ENCODE results near the gene SERPINA4.
A peak's percentile ranks its signal among the peaks of the same experiment; 100 is the strongest.

Gene SERPINA4

DNA sequence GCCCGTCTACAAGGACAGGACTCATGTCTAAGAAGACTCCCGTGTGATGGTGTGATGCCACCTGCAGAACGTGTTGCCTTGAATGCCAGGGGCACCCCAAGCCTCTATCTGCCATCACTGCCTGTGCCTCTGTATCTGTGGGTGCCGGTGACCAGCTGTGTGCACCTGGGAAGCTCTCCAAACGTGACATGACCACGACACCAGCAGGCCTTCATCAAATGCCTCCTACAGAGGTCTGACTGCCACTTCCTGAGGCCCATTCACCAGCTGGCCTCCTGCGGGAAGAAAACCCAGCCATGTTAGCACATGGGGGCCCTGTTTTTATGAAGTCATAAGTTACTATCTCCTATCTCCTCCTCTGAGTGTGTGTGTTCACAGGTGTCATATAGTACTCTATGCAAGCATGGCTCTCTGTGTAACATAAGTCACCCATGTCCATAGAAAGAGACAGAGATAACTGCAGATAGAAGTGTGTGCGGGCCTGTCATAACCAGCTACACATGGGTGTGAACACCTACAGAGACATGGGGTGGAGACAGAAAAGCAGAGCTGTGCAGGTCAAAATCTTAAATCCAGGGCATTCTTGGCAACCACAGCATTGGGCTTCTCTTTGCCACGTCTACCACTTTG lies 18.3 kb upstream of the SERPINA4 start:
- DNase-seq: no peak

DNA sequence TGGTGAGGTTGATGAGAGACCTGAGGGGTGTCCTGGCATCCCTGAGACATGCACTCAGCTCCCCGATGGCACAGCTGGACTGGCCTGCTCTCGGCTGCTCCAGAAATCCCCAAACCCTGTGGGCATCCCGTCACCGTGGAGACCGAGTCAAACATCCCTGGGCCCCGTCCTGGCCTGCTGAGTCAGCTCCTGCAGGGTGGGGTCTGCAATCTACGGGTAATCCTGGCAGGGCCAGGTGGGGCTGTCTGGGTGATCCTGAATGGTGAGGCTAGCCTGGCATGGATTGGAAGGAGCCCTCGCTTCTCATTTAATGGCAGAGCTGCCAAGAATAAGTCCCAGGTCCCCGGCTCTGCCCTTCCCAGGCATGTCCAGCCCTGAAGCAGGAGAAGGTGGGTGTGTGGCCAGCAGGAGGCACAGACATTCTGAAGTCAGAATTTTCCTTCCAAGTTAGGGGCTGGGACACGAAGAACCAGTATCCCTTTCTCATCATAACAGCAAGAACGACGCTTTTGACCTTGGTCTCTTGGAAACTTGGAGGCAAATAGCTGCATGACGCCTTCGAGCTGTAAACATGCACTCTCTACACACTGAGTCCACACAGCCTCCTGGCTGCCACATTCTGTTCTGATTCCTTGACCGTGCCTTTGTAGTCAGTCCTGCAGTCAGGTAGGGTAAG lies 17.7 kb upstream of the SERPINA4 start:
- no peak for DNase-seq

DNA sequence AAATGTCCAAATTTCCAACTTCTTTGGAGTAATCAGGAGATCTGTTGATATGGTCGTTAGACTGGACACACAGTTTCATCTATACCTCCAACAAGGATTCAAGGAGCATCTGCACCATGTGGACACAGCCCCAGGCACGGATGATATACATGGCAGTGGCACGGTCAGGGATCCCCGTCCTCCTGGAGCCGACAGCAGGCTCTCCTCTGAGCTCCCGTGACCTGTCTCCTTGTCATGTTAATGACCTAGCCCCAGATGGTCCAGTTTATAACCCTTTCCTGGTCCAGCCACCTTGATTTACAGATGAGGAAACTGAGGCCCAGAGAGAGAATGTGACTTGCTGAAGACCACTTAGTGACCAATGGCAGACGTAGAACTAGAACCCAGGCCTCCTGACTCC lies 16.5 kb upstream of the SERPINA4 start:
- no peak for DNase-seq

DNA sequence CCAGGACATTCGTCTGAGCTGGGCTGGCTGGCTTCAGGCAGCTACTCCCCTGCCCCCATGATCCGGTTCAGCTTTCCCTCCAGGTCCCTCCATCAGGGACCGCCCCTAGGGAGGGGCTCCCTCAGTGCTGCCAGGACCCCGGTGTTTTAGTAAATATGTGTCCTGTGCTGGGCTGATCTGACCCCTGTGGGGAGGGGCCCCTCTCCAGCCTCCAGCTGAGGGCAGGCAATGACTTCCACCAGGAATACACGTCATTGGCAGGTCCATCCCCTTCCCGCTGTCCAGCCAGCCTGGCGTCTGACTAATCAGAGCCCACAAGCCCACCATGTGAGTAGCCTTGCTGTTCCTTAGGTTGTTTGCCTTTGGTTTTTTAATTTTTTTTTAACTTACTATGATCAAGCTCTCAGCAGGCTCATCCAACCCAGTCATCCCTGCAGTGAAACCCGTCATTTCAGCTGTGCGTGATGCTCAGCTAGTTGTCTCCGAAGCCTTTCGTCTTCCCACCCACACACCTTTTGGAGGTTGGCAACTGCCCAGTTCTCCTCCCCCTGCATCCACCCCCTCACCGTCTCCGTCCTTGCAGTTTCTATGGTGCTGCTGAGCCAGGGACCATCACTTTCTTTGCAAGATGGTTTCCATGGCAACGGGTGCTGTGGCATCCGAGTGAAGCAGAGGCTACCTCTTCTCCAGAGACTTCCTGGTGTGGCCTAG lies 16.0 kb upstream of the SERPINA4 start:
- no peak for DNase-seq

DNA sequence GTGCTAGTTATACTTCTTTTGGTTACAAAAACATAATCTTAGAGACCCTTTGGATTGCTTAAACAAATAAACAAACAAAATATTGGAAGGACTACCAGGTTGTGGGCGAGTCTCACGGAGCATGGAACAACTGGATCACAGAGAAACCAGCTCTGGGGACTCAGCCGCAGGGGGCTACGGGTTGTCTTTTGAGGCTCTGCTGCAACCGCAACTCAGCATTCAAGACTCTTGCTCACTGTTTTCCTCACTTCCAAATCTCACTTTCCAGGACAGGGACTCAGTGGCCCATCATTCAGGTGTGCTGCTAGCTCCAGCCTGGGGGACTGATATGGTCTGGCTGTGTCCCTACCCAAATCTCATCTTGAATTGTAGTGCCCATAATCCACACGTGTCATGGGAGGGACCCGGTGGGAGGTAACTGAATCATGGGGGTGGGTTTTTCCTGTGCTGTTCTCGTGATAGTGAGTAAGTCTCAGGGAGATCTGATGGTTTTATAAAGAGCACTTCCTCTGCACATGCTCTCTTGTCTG lies 14.0 kb upstream of the SERPINA4 start:
- no peak for DNase-seq

DNA sequence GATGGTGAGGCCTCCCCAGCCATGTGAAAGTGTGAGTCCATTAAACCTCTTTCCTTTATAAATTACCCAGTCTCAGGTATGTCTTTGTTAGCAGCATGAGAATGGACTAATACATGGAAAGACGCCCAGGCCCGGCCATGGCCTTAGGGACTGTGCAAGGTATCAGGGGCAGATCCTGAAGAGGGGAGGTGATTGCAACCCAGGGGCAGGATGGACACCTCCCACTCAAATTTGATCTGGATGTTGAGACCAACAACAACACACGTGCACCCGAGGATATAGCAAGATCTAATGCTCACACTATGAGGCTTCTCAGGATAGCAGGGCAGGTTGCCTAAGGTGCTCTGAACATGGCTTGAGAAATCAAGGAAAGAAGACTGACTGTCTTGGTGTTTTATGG lies 13.5 kb upstream of the SERPINA4 start:
- no peak for DNase-seq

DNA sequence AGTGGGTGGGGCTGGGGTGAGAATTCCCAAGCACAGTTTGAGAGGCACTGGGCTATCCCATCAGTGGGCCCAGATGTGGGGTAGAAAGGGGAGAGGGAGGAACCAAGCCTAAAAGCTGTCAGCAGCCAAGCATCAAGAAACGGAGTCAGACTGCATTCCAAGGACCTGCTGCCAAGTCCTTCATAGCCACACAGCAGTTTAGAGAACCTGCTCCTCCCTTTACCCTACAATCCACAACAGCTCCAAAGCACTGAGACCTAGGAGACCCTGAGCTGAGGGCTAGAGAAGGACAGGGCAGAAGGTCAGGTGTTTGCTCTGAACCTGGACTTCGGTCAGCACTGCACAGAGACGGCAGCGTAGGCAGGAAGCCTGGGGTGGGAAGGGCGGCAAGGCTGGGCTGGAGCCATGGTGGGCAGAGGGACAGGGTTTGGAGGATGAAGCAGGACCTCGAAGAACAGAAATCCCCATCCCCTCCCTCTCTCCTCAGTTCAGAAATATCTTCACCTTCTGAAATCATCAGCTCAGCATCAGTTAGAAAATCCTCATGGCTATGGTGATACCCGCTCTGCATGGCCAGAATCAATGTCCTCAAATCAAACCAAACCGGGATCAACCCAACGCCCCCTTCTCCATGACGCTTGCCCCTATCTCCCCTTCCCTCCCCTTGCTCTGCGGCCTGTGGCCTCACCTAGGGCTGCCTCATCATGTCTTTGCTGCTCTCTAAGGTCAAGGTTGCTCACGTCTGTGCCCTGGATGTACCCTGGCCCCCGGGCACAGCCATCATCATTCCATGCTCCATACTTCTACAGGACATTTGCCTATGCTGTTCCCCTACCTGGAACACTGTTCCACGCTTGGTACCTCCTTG lies 12.9 kb upstream of the SERPINA4 start:
- DNase-seq: no peak

DNA sequence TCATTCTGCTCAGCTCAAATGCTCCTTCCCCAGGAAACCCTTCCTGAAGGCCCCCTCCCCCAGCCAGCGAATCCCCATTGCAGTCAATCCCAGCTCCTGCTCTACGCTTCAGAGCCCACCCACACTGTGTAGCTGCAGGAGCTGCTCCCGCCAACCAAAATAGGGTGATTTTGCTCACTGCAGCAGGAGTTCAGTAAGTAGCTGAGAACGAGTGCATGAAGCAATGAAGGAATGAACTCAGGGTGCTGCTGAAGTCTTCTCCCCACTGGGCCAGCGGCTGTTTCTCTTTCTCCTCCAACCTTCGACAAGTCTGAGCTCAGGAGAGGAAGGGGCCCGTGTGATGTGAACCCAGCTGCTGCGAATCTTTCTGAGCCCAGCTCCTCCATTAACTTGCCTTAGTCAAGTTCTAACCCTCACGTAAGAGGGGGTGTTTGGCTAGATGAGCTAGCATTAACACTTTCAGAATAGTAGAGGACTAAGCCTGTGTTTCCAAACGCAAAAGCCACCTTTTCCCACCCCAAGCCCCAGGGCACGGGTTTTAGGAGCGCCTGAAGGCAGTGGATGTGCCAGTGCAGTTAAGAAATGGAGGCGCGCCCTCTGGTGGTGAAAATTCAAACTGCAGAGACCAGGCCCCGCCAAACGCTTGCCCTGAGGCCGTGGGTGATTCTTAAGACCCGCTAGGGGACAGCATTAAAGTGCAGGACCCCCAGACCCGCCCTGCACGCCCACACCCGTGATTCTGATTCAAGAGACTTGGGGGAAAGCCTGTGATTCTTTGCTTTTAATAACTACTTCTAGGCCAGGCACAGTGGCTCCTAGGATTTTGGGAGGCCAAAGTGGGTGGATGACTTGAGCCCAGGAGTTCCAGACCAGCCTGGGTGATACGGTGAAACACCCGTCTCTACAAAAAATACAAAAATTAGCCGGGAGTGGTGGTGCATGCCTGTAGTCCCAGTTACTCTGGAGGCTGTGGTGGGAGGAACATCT lies 11.9 kb upstream of the SERPINA4 start:
- peak; percentile 46 for DNase-seq

DNA sequence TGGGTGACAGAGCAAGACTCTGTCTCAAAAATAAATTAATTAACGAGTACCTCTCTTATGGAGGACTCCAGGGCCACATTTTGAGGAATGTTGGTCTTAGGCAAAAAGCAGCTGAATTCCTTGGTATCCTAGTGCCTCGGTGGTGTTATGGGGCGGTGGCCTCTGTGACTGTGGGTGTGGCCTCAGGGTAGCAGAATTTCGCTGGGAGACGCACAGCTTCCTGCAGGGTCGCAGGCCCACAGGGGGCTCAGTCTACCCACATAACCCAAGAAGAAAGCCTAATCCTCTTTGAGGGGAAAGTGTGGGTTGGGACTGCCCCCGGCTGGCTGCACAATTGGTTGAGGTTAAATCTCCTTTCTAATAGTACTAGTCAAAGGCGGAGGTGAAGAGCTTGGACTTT lies 11.2 kb upstream of the SERPINA4 start:
- DNase-seq: no peak

DNA sequence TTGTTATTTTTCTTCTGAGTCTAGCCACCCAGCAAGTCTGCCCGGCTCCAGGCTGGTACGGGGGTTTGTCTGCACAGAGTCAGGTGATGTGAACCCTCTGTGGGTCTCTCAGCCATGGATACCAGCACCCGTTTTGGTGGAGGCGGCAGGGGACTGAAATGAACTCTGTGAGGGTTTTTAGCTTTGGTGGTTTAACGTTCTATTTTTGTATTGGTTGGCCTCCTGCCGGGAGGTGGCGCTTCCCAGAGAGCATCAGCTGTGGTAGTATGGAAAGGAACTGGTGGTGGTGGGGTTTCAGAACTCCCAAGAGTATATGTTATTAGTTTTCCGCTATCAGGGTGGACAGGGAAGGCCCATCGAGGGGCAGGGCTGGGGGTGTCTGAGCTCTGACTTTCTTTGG lies 5.3 kb upstream of the SERPINA4 start:
- no peak for DNase-seq

DNA sequence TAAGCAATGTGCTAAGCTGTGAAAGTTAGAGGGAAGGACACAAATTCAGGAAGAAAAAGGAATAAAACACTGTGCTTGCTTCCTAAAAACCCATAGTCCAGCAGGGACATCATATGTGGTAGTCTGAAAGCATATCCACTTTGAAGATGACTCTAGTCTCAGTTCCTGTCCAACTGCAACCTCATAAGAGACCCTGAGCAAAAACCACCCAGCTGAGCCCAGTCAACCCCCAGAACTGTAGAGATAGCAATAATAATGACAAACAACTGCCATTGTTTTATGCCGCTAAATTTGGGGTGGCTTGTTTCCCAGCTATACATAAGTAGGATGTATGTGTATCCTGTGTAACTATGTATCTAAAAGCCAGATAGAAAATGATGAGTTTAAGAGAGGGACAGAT lies 3.9 kb upstream of the SERPINA4 start:
- DNase-seq: no peak

DNA sequence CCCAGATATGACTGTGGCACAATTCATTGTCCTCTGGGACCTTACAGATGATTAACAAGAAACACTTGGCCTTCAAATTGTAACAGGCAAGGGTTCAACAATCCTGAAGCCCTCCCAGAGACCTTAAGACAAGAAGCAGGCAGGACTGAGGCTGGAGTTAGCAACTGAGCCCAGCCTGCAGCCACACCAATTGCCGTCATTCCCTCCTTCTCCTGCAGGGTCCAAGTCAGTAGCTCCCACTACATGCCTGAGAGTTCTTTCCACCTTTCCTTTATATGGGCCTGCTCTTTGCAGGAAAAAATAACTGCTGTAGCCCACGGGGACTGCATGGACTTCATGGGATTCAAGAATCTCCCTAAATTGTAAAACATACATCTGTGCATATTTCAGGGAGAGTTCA lies 2.4 kb upstream of the SERPINA4 start:
- no peak for DNase-seq

DNA sequence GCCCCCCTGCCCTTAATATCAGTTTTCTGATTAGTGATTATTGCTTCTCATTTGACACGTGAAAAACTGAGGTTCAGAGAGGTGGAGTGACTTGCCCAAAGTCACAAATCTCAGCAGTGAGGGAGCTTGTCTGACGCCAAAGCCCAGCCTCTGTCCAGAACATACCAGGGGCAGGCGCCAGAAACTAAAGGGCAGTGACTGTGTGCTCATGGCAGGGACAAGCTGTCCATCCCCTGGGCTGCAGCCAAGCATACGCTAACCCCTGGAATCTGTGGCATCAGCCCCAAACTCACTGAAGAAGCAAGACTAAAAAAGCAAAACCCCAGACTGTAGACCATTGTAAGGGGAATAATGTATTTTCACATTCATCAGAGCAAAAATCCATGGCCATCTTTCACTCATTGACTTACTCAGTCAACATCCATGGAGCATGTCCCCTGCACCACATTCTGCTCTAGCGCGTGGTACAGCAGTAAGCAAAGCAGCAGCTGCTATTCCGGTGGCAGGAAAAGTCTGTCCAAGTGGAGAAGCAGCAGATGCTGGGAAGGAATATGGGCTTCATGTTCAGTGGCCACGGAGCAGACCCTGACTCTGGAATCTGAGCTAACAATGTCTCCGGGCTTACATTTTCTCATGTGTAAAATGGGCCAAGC lies 1.5 kb upstream of the SERPINA4 start:
- DNase-seq: no peak

DNA sequence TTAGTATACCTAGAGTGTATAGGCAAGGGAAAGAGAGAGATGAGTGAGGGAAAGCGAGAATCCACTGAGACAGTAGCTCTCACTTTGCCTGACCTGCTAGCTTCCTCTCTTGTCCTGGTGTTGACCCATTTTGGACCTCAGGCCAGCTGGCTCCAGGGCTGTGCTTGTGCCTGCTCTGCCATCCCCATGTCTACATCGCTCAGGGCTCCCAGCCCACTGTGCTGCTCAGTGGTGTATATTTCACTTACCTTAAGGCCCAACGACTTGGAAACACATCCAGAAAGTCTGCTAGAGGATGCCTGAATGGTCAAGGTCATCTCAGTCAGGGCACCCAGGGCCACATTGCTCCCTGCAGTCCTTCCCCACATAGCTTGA lies 964 bp upstream of the SERPINA4 start:
- DNase-seq: no peak

DNA sequence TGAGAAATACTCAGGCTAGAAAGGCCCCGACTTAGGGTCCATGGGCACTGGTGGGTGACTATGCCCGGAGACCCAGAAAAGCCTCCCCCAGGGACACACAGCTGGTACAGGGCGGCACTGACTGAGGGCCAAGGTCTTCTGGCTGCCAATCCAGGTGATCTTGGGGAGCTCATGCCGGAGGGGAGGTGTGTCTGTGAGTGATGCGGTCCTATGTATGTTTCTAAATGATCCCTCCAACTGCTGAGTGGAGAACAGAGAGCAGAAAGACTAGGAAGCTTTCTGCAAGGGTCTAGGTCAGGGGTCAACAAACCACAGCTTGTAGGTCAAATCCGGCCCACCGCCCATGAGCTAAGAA lies 391 bp downstream of the SERPINA4 start:
- no peak for DNase-seq

DNA sequence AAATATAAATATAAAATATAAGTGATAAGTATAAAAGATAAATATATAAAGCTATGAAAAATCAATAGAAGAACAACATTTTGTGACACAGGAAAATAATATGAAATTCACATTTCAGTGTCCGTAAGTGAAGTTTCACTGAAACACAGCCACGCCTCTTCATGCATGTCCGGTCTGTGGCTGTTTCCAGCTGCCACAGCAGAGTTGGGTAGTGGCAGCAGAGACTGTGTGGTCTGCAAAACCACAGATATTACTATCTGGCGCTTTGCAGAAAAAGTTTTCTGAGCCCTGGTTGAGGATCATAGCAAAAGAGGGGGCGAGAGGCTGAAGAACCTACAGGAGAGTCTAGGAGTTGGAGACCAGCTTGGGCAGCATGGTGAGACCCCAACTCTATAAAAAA lies 780 bp downstream of the SERPINA4 start:
- no peak for DNase-seq

DNA sequence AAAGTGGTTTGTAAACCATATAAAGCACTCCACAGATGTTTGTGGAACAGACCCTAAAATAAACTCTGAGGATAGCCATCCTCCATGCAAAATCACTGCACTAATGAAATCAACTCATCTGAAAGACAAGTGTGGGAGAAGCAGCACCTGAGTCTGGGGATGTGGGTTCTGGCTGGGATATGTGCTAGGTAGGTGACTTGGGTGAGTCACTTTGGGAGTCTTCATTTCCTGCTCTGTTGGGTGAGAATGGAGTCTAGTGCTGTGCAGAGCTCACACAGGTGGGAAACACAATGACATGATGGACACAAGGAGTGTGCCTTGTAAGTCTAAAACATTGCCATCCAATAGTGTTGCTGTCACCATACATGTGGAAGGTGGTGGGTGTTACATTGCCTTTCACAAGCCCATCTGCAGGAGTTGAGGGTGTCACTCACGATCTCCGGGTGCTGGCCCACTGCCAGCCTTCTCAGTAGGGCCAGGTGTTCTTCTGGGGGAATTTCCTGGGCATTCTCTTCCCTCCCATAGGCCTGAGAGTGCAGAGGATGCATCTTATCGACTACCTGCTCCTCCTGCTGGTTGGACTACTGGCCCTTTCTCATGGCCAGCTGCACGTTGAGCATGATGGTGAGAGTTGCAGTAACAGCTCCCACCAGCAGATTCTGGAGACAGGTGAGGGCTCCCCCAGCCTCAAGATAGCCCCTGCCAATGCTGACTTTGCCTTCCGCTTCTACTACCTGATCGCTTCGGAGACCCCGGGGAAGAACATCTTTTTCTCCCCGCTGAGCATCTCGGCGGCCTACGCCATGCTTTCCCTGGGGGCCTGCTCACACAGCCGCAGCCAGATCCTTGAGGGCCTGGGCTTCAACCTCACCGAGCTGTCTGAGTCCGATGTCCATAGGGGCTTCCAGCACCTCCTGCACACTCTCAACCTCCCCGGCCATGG lies 2.0 kb downstream of the SERPINA4 start:
- no peak for DNase-seq

DNA sequence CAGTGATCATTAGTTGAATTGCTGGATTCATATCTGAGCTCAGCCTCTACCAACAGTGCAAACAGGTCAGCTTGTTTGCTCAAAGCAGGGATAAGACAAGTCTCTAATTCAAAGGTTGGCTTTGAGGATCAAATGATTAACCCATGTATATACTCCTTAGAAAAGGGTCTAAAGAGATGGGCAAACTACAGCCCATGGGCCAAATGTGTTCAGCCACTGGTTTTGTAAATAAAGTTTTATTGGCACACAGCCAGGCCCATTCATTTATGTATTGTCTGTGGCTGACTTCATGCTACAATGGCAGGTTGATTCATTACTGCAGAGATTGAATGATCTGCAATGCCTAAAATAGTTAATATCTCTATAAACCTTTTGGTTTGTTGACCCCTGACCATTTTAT lies 3.1 kb downstream of the SERPINA4 start:
- no peak for DNase-seq

DNA sequence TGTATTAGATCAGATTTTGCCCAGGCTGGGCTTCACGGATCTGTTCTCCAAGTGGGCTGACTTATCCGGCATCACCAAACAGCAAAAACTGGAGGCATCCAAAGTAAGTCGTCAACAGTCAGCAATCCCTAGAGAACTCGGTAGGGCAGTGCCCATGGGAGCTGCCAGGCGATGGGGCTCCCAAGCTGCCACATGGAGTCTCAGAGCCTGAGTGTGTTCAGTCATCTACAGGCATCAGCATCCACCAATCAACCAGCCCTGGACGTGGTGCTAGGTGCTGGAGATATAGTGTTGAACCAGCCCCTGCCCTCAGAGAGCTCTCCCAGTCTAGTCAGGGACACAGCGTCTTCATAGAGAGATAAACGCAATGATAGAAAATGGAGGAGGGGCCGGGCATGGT lies 6.9 kb downstream of the SERPINA4 start:
- no peak for DNase-seq

DNA sequence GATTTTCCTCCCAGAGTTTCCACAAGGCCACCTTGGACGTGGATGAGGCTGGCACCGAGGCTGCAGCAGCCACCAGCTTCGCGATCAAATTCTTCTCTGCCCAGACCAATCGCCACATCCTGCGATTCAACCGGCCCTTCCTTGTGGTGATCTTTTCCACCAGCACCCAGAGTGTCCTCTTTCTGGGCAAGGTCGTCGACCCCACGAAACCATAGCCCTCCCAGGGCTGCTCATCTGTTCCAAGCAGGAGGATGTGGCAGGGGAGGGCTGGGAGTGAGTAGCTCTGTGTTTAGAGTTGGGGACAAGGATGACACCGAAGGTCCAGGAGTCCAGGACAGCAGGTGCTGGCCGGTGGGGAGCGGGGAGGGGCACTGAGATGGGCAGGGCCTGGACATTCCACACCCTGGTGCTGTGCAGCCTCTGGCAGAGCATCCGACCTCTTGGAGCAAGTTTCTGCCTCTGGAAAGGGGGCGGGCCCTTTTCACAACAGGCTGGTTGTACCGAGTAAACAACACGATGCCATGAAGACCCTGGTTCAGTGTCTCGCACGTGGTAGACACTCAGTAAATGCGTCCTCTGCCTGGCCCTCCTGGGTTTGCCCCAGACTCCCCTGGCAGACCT lies 8.2 kb downstream of the SERPINA4 start:
- DNase-seq: no peak

All from activated naive CD4-positive, alpha-beta T cell treated with anti-CD3 and anti-CD28 coated beads, Interleukin-2, amount 50 U/mL, for 16 hours (primary cell).